Muscle of leg (tissue), 11 donors: ENCODE measurements around the gene GBF1. TPM values are rescaled to one million over a fixed set of nuclear protein-coding genes. Genes with fewer than 3 reads are reported as not detected.

Experiments
- DNase-seq: peaks from one replicate; pipeline ENCODE4 v3.0.0; 2013
- H3K27ac ChIP-seq: one replicate; pipeline ENCODE4 v1.5.1; 2013; ENCODE audit warnings: mild to moderate bottlenecking, low read length, control low read depth
- H3K27me3 ChIP-seq: one replicate; pipeline ENCODE4 v1.6.1; 2013; ENCODE audit warnings: low read length; ENCODE audit not compliant: control insufficient read depth, insufficient read depth
- H3K36me3 ChIP-seq: one replicate; pipeline ENCODE4 v1.6.1; 2013; ENCODE audit warnings: low read length; ENCODE audit not compliant: control insufficient read depth, insufficient read depth
- H3K4me1 ChIP-seq: one replicate; pipeline ENCODE4 v1.6.1; 2013; ENCODE audit warnings: low read length; ENCODE audit not compliant: control insufficient read depth, insufficient read depth
- H3K4me3 ChIP-seq: one replicate; pipeline ENCODE4 v1.5.1; 2013; ENCODE audit warnings: low read length, control low read depth
- H3K9me3 ChIP-seq: replicated peaks from 2 replicates; pipeline ENCODE4 v1.6.1; 2013; ENCODE audit warnings: low read depth, low read length; ENCODE audit not compliant: control insufficient read depth
- WGBS: methylation state at CpG from one replicate; pipeline ENCODE4 v1.1.5; 2013; ENCODE audit warnings: missing lambda C conversion rate; ENCODE audit not compliant: insufficient coverage; 5-methylcytosine and 5-hydroxymethylcytosine counted together
- polyA plus RNA-seq, 8 donors: library from polyadenylated mRNA; unstranded; fragments of 120-200 nt; gene quantifications; one replicate each; pipeline versions ENCODE4 v1.2.1 to v1.2.3, GENCODE V29; 2013; ENCODE audit warnings: inconsistent platforms in 1 of 8, low replicate concordance in 1 of 8; ENCODE audit not compliant: insufficient read length in 8 of 8, insufficient read depth in 1 of 8
- total RNA-seq: library from RNA; stranded (reverse); fragments of 120-200 nt; gene quantifications from one replicate; pipeline ENCODE4 v1.2.4, GENCODE V29; 2013

The GBF1 gene
- total and polyA plus RNA-seq, 9 donors: 27.2 to 54.6 (median 44.9) TPM

DNA sequence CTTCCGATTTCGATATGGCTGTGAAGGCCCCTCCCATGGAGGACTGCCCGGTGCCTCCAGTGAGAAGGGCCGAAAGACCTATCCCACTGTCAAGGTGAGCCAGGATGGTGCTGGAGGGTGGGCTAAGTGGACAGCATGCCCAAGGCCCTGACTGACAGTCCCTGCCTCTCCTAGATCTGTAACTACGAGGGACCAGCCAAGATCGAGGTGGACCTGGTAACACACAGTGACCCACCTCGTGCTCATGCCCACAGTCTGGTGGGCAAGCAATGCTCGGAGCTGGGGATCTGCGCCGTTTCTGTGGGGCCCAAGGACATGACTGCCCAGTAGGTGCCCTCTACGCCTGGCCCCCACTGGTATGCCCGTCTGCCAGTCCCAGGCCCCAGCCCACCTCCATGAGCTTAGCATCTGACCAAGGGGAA, 151.4 kb downstream of the GBF1 start:
- peak overlapping the region; percentile 95 for H3K27ac ChIP-seq

DNA sequence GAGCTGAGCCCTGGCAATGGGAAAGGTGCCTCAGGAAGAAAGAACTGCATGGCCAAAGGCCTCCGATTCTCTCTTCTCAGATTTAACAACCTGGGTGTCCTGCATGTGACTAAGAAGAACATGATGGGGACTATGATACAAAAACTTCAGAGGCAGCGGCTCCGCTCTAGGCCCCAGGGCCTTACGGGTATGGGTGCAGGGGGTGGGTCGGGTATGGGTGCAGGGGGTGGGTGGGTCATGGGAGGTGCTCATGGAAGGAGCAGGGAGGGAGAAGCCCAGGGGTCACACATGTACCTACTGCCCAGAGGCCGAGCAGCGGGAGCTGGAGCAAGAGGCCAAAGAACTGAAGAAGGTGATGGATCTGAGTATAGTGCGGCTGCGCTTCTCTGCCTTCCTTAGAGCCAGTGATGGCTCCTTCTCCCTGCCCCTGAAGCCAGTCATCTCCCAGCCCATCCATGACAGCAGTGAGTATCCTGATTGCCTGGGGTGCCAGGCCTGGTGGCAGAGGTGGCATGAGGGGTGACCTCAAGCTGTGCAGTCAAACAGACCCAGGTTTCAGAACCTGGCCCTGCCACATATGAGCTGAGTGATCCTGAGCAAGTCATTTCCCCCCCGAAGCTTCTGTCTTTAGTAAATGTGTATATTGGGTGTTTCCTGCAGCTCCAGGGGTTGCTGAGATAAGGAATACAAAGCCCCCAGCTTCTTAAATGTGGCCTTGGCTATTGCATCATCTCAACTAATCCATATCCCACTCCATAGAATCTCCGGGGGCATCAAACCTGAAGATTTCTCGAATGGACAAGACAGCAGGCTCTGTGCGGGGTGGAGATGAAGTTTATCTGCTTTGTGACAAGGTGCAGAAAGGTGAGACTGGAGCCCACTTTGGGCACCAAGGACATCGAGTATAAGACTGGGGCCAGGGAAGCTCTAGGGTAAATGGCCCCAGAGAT, 152.2 kb downstream of the GBF1 start:
- peaks cover 47% of the 10 kb centered on the region for H3K36me3 ChIP-seq
- H3K27ac ChIP-seq: no peak overlapping the region
- H3K9me3 ChIP-seq: no peaks in the 10 kb centered on the region
- 89% methylated on average over 4 of the region's 14 CpGs for WGBS
- no peak overlapping the region for H3K4me3 ChIP-seq
- no peaks in the 10 kb centered on the region for H3K27me3 ChIP-seq
- DNase-seq: no peak
- H3K4me1 ChIP-seq: peaks cover 41% of the 10 kb centered on the region

More for the DNA sequence above, 151.4 kb downstream of the GBF1 start:
- H3K9me3 ChIP-seq: no peaks in the 10 kb centered on the region
- H3K4me3 ChIP-seq: no peak overlapping the region
- H3K27me3 ChIP-seq: no peaks in the 10 kb centered on the region
- WGBS: 87% methylated on average over 9 of the region's 12 CpGs
- peaks cover 40% of the 10 kb centered on the region for H3K36me3 ChIP-seq
- H3K4me1 ChIP-seq: peaks cover 41% of the 10 kb centered on the region
- DNase-seq: no peak

- DNase-seq: no peak
- no peaks in the 10 kb centered on the region for H3K27me3 ChIP-seq
- peaks cover 40% of the 10 kb centered on the region for H3K4me1 ChIP-seq
- H3K27ac ChIP-seq: peak overlapping the region; percentile 85
- no peak overlapping the region for H3K4me3 ChIP-seq
- H3K9me3 ChIP-seq: no peaks in the 10 kb centered on the region
- 83% methylated on average over 9 of the region's 21 CpGs for WGBS
- H3K36me3 ChIP-seq: peaks cover 48% of the 10 kb centered on the region
These were observed 153.1 kb downstream of the GBF1 start for GRCh38 chr10:102398172-102399020.

GRCh38 chr10:102399217-102400021, 154.1 kb downstream of the GBF1 start:
- H3K9me3 ChIP-seq: no peaks in the 10 kb centered on the region
- DNase-seq: peak; percentile 94
- H3K27me3 ChIP-seq: no peaks in the 10 kb centered on the region
- WGBS: 3% methylated on average over 69 of the region's 72 CpGs
- H3K4me3 ChIP-seq: peak overlapping the region; percentile 63
- peaks cover 34% of the 10 kb centered on the region for H3K4me1 ChIP-seq
- peak overlapping the region; percentile 85 for H3K27ac ChIP-seq
- peaks cover 52% of the 10 kb centered on the region for H3K36me3 ChIP-seq

GRCh38 chr10:102400076-102400475, 154.7 kb downstream of the GBF1 start:
- Histone ChIP-seq H3K4me3 (no peak overlapping the region), H3K27ac (peak overlapping the region; percentile 67)
- 87% methylated on average over 11 of the region's 17 CpGs for WGBS

DNA sequence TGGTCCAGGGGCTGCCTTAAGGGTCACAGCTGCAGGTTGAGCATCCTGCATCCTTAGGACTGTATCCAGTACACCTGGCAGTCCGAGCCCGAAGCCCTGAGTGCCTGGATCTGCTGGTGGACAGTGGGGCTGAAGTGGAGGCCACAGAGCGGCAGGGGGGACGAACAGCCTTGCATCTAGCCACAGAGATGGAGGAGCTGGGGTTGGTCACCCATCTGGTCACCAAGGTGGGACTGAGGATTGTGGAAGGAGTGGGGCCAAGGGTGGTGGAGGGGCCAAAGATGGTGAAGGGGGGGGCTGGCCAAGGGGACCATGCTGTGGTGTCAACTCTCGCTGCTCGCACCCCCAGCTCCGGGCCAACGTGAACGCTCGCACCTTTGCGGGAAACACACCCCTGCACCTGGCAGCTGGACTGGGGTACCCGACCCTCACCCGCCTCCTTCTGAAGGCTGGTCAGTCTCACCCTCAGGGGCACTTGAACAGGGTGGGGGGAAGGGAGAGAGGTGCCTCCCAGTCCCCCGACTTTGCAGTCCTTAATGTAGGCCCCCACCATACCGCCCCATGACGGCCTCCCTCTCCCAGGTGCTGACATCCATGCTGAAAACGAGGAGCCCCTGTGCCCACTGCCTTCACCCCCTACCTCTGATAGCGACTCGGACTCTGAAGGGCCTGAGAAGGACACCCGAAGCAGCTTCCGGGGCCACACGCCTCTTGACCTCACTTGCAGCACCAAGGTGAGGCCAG, 155.4 kb downstream of the GBF1 start:
- Histone ChIP-seq H3K27ac (no peak overlapping the region), H3K27me3 (no peaks in the 10 kb centered on the region), H3K36me3 (peaks cover 52% of the 10 kb centered on the region), H3K4me3 (no peak overlapping the region), H3K4me1 (peaks cover 24% of the 10 kb centered on the region), H3K9me3 (no peaks in the 10 kb centered on the region)
- DNase-seq: no peak
- 94% methylated on average over 20 of the region's 22 CpGs for WGBS

More at GRCh38 chr10:102400076-102400475, 154.7 kb downstream of the GBF1 start:
- H3K36me3 ChIP-seq: peaks cover 52% of the 10 kb centered on the region
- H3K9me3 ChIP-seq: no peaks in the 10 kb centered on the region
- H3K27me3 ChIP-seq: no peaks in the 10 kb centered on the region
- DNase-seq: no peak
- peaks cover 28% of the 10 kb centered on the region for H3K4me1 ChIP-seq

DNA sequence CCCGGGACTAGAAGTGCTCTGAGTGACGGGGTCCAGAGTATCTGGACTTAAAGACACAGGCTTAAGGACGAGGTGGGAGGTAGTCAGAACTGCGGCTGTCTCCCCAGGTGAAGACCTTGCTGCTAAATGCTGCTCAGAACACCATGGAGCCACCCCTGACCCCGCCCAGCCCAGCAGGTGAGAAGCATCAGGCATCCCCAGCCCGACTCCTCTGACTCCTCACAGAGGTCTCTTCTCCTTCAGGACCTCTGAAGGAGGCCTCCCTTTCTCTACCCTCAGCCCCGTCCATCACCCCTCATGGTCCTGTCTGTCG, 156.0 kb downstream of the GBF1 start:
- H3K36me3 ChIP-seq: peaks cover 52% of the 10 kb centered on the region
- H3K9me3 ChIP-seq: no peaks in the 10 kb centered on the region
- no peak for DNase-seq
- no peak overlapping the region for H3K27ac ChIP-seq
- H3K4me1 ChIP-seq: peaks cover 19% of the 10 kb centered on the region
- H3K4me3 ChIP-seq: no peak overlapping the region
- 76% methylated on average over 6 of the region's 8 CpGs for WGBS
- no peaks in the 10 kb centered on the region for H3K27me3 ChIP-seq

GRCh38 chr10:102401735-102402511, 156.6 kb downstream of the GBF1 start:
- Histone ChIP-seq H3K4me1 (peaks cover 14% of the 10 kb centered on the region), H3K4me3 (no peak overlapping the region), H3K27ac (no peak overlapping the region), H3K9me3 (no peaks in the 10 kb centered on the region), H3K36me3 (peaks cover 46% of the 10 kb centered on the region), H3K27me3 (no peaks in the 10 kb centered on the region)
- WGBS: 84% methylated on average over 8 of the region's 18 CpGs
- peak; percentile 19 for DNase-seq

- no peak overlapping the region for H3K4me3 ChIP-seq
- H3K4me1 ChIP-seq: peaks cover 14% of the 10 kb centered on the region
- no peaks in the 10 kb centered on the region for H3K9me3 ChIP-seq
- H3K27ac ChIP-seq: no peak overlapping the region
- DNase-seq: peak; percentile 4
- no CpG with 5 or more reads among the region's 5 CpGs for WGBS
- H3K36me3 ChIP-seq: peaks cover 44% of the 10 kb centered on the region
- peaks cover 2% of the 10 kb centered on the region for H3K27me3 ChIP-seq
These were observed 157.2 kb downstream of the GBF1 start for GRCh38 chr10:102402512-102402896.
